A549 (cell line): ENCODE results near the gene DDI1. TPM values are rescaled to one million over a fixed set of nuclear protein-coding genes. Genes with fewer than 3 reads are reported as not detected.
A peak's percentile ranks its signal among the peaks of the same experiment; 100 is the strongest.

Source experiments
- ATAC-seq, 2 experiments: fragments of 200-7000 bp in 1 of 2; fragments of >200 bp in 1 of 2; cut with Nextera tagmentation in 1 of 2; cut with Tn5 transposase in 1 of 2; 3 replicates each; pipeline versions ENCODE4 v1.8.0 to v1.9.1; 2018 to 2020; ENCODE audit warnings: mild to moderate bottlenecking in 1 of 2, moderate library complexity in 1 of 2
- CTCF ChIA-PET: fragments of 300-600 bp; sonication (Branson Sonifier 250); formaldehyde crosslinking; extraction: SDS; loops from one replicate; lab custom pipeline; 2021; ENCODE audit warnings: antibody characterized with exemption, inconsistent platforms; lab: Yijun Ruan, JAX
- POLR2A ChIA-PET: fragments of 350-600 bp; formaldehyde crosslinking; extraction: SDS; loops from one replicate; lab custom pipeline; 2021; ENCODE audit warnings: antibody characterized with exemption, inconsistent platforms; lab: Yijun Ruan, JAX
- DNase-seq, 2 experiments: peaks; one replicate each; pipeline versions ENCODE4 v3.0.0 to v3.0.0-alpha.2; 2011 to 2016; ENCODE audit warnings: low read depth in 1 of 2, low spot score in 1 of 2
- FAIRE-seq: peaks from 2 replicates; lab custom pipeline; 2011; peaks lifted over from hg19 to GRCh38; lab: Jason Lieb, UNC
- H3K27ac ChIP-seq, 2 experiments: fragments of >200 bp; sonication (Bioruptor Twin); formaldehyde crosslinking; 3 replicates each; pipeline ENCODE4 v1.5.1; 2016 to 2017
- H3K4me1 ChIP-seq: fragments of >200 bp; sonication (Bioruptor Twin); formaldehyde crosslinking; 3 replicates; pipeline ENCODE4 v1.6.1; 2016
- H3K4me2 ChIP-seq: fragments of >200 bp; sonication (Bioruptor Twin); formaldehyde crosslinking; 3 replicates; pipeline ENCODE4 v1.6.1; 2016
- H3K4me3 ChIP-seq: fragments of >200 bp; sonication (Bioruptor Twin); formaldehyde crosslinking; 3 replicates; pipeline ENCODE4 v1.5.1; 2016
- H3K9me3 ChIP-seq: fragments of >200 bp; sonication (Bioruptor Twin); formaldehyde crosslinking; 3 replicates; pipeline ENCODE4 v1.6.1; 2016
- ATOH8 ChIP-seq: fragments of 250-450 bp; sonication (Bioruptor Pico); IDR thresholded peaks from 2 replicates; pipeline ENCODE4 v1.5.0; 2020; ENCODE audit warnings: low read depth, mild to moderate bottlenecking, moderate library complexity
- CEBPB ChIP-seq, 2 experiments: fragments of >200 bp in 1 of 2; sonication (Bioruptor Twin) in 1 of 2; formaldehyde crosslinking in 1 of 2; IDR thresholded peaks; 2 replicates each; pipeline ENCODE4 v1.6.1; 2012 to 2016
- CHD4 ChIP-seq: fragments of 200-600 bp; sonication (generic); IDR thresholded peaks from 2 replicates; pipeline ENCODE4 v1.6.1; 2016; ENCODE audit warnings: antibody characterized with exemption, mild to moderate bottlenecking, borderline replicate concordance
- EHF ChIP-seq: fragments of 250-450 bp; sonication (Bioruptor Pico); IDR thresholded peaks from 2 replicates; pipeline ENCODE4 v1.5.0; 2020; ENCODE audit warnings: mild to moderate bottlenecking
- EHMT2 ChIP-seq: fragments of 200-600 bp; sonication (generic); IDR thresholded peaks from 2 replicates; pipeline ENCODE4 v1.6.1; 2016; ENCODE audit warnings: antibody characterized with exemption, low read depth, mild to moderate bottlenecking, moderate library complexity
- EP300 ChIP-seq, 2 experiments: fragments of >200 bp; sonication (Bioruptor Twin); formaldehyde crosslinking; IDR thresholded peaks; 2 replicates in 1 of 2; 3 replicates in 1 of 2; pipeline ENCODE4 v1.6.1; 2016 to 2017
- FOSB ChIP-seq: fragments of 250-450 bp; sonication (Bioruptor Pico); IDR thresholded peaks from 2 replicates; pipeline ENCODE4 v1.5.0; 2020; ENCODE audit warnings: mild to moderate bottlenecking, moderate library complexity
- FOXS1 ChIP-seq: fragments of 250-450 bp; sonication (Bioruptor Pico); IDR thresholded peaks from 2 replicates; pipeline ENCODE4 v1.5.0; 2020; ENCODE audit warnings: mild to moderate bottlenecking, moderate library complexity
- HDAC2 ChIP-seq: fragments of 200-600 bp; sonication (generic); IDR thresholded peaks from 2 replicates; pipeline ENCODE4 v1.6.1; 2016
- HEYL ChIP-seq: fragments of 250-450 bp; sonication (Bioruptor Pico); IDR thresholded peaks from 2 replicates; pipeline ENCODE4 v1.8.0; 2021; ENCODE audit warnings: mild to moderate bottlenecking, moderate library complexity
- JUNB ChIP-seq: fragments of >200 bp; sonication (Bioruptor Twin); formaldehyde crosslinking; IDR thresholded peaks from 2 replicates; pipeline ENCODE4 v1.6.1; 2016
- MAFK ChIP-seq: fragments of 450-650 bp; IDR thresholded peaks from 2 replicates; pipeline ENCODE4 v1.6.1; 2014; ENCODE audit not compliant: partially characterized antibody
- NR3C1 ChIP-seq: fragments of >200 bp; sonication (Bioruptor Twin); formaldehyde crosslinking; IDR thresholded peaks from 3 replicates; pipeline ENCODE4 v1.6.1; 2017
- POLR2AphosphoS2 ChIP-seq: conservative IDR thresholded peaks from 2 replicates; pipeline ENCODE4 v1.6.1; 2012; ENCODE audit warnings: low read length, improper control_type of control experiment, inconsistent platforms
- RARB ChIP-seq: fragments of 250-450 bp; sonication (Bioruptor Pico); IDR thresholded peaks from 2 replicates; pipeline ENCODE4 v1.8.0; 2021; ENCODE audit warnings: mild to moderate bottlenecking, moderate library complexity
- SMC3 ChIP-seq: fragments of >200 bp; sonication (Bioruptor Twin); formaldehyde crosslinking; IDR thresholded peaks from 3 replicates; pipeline ENCODE4 v1.6.1; 2018; ENCODE audit warnings: inconsistent platforms
- TP53 ChIP-seq: fragments of 250-450 bp; sonication (Bioruptor Pico); IDR thresholded peaks from 2 replicates; pipeline ENCODE4 v1.5.0; 2021; ENCODE audit warnings: mild to moderate bottlenecking, moderate library complexity
- ZNF302 ChIP-seq: fragments of 250-450 bp; sonication (Bioruptor Pico); IDR thresholded peaks from 2 replicates; pipeline ENCODE4 v1.9.0; 2021; ENCODE audit warnings: inconsistent platforms, mild to moderate bottlenecking, moderate library complexity
- ZSCAN20 ChIP-seq: fragments of 250-450 bp; sonication (Bioruptor Pico); IDR thresholded peaks from 2 replicates; pipeline ENCODE4 v1.8.0; 2022; ENCODE audit warnings: mild to moderate bottlenecking, moderate library complexity
- WGBS: methylation state at CpG from one replicate; pipeline ENCODE4 v1.1.6; 2017; ENCODE audit errors: missing lambda C conversion rate; 5-methylcytosine and 5-hydroxymethylcytosine counted together
- polyA minus RNA-seq: library from RNA; depleted of rRNA, polyadenylated mRNA; stranded (reverse); fragments of >200 nt; gene quantifications from 2 replicates; pipeline ENCODE4 v1.2.3, GENCODE V29; 2011; rRNA and poly(A)+ RNA removed
- polyA plus RNA-seq, 4 experiments: library from polyadenylated mRNA; depleted of rRNA in 3 of 4; stranded (reverse); fragments of >200 nt; fragmentation: RNase III in 1 of 4; extraction: RNeasy Plus Mini Kit Qiagen cat#74134 plus additional on column Dnase treatment in 1 of 4; gene quantifications; 2 replicates in 3 of 4; 3 replicates in 1 of 4; pipeline ENCODE4 v1.2.3, GENCODE V29; 2011 to 2017

Gene DDI1
- not detected in 2 replicates for polyA plus RNA-seq (2011; rRNA removed)
- not detected in 2 replicates for polyA plus RNA-seq (2012; cell fraction: cytosol; rRNA removed)
- not detected in 2 replicates for polyA plus RNA-seq (2012; cell fraction: nucleus; rRNA removed)
- not detected in 3 replicates for polyA plus RNA-seq (2017; fragmentation: RNase III; extraction: RNeasy Plus Mini Kit Qiagen cat#74134 plus additional on column Dnase treatment)
- not detected in 2 replicates for polyA minus RNA-seq

- ATAC-seq: no peak
- H3K4me3 ChIP-seq: no peak within 1 kb of the TSS
- DNase-seq: no peak
- H3K27ac ChIP-seq: no peak within 1 kb of the TSS
- TF ChIP-seq ZNF302 (no peak), JUNB (no peak), NR3C1 (no peak), EHF (CRISPR knock-in tag) (no peak), SMC3 (no peak), FOSB (CRISPR knock-in tag) (no peak), ZSCAN20 (CRISPR knock-in tag) (no peak), EHMT2 (no peak), HDAC2 (no peak), EP300 (IDR thresholded peaks at IDR 0.05) (no peak), FOXS1 (CRISPR knock-in tag) (no peak), POLR2AphosphoS2 (no peak), CEBPB (IDR thresholded peaks at IDR 0.05) (no peak)
- peaks cover 18% of the 10 kb centered on the region for H3K4me1 ChIP-seq
- ChIA-PET POLR2A (no interaction called here), CTCF (no interaction called here)
- H3K4me2 ChIP-seq: no peak within 1 kb of the TSS
- WGBS: 87% methylated on average over 4 of the region's 26 CpGs
- H3K9me3 ChIP-seq: peaks cover 3% of the 10 kb centered on the region; the same call in 2 of the 3 replicates
- FAIRE-seq: no peak
These were observed at the start of gene DDI1 for GRCh38 chr11:104036588-104036987. TSS of gene DDI1 (plus strand) at chr11:104036640. CDS start at chr11:104036823, 183 bp downstream.

- ATAC-seq: no peak
- Histone ChIP-seq H3K4me1 (no peaks in the 10 kb centered on the region), H3K27ac (no peak overlapping the region), H3K9me3 (0 out of 3 replicates have a peak, but pooled peaks cover 4% of the 10 kb centered on the region), H3K4me3 (no peak overlapping the region), H3K4me2 (no peak overlapping the region)
- FAIRE-seq: no peak
- 90% methylated on average over 9 of the region's 9 CpGs for WGBS
- TF ChIP-seq RARB (CRISPR knock-in tag): no peak
- peak; percentile 14 for TF ChIP-seq MAFK
- ChIA-PET CTCF (interaction anchor here (0.7 to 0.9 kb wide), 2 partner anchors 9 to 13 kb away, joined by 3 to 4 read pairs; no protein-coding TSS in a partner anchor), POLR2A (no interaction called here)
- no peak for DNase-seq
These were observed 48.5 kb upstream of the DDI1 start for GRCh38 chr11:103987629-103988594.

GRCh38 chr11:103988595-103988969 lies 47.9 kb upstream of the DDI1 start:
- TF ChIP-seq CHD4 (no peak), ATOH8 (CRISPR knock-in tag) (no peak), HEYL (CRISPR knock-in tag) (no peak), EP300 (IDR thresholded peaks at IDR 0.05) (no peak), EHF (CRISPR knock-in tag) (no peak)
- Histone ChIP-seq H3K4me1 (no peaks in the 10 kb centered on the region), H3K4me2 (no peak overlapping the region), H3K9me3 (0 out of 3 replicates have a peak, but pooled peaks cover 4% of the 10 kb centered on the region), H3K27ac (no peak overlapping the region), H3K4me3 (no peak overlapping the region)
- ChIA-PET CTCF (interaction anchor here (0.7 to 0.9 kb wide), 2 partner anchors 10 to 13 kb away, joined by 3 to 4 read pairs; no protein-coding TSS in a partner anchor), POLR2A (no interaction called here)
- no peak for DNase-seq
- 90% methylated on average over 4 of the region's 4 CpGs for WGBS
- no peak for ATAC-seq
- no peak for FAIRE-seq

GRCh38 chr11:103993507-103993906 lies 42.9 kb upstream of the DDI1 start:
- CTCF ChIA-PET: no interaction called here
- POLR2A ChIA-PET: no interaction called here
- ATAC-seq: no peak

More at GRCh38 chr11:103993507-103993906, 42.9 kb upstream of the DDI1 start:
- no peak overlapping the region for H3K27ac ChIP-seq
- H3K4me3 ChIP-seq: no peak overlapping the region
- no peak overlapping the region for H3K4me2 ChIP-seq
- DNase-seq: no peak
- no peak for FAIRE-seq
- no peak for TF ChIP-seq TP53 (CRISPR knock-in tag)
- H3K4me1 ChIP-seq: no peaks in the 10 kb centered on the region
- H3K9me3 ChIP-seq: no peaks in the 10 kb centered on the region
